ENCODE results near the gene PRKCB.

GRCh38 chr16:24174504-24174903 lies 338.7 kb downstream of the PRKCB start:
- no peak for TF ChIP-seq POLR2A (IDR thresholded peaks at IDR 0.05)
- no peak for TF ChIP-seq EP300 (IDR thresholded peaks at IDR 0.05)
- no peak for TF ChIP-seq CTCF (IDR thresholded peaks at IDR 0.05)

All from gastroesophageal sphincter (tissue), 3 donors.